Measurements from ENCODE around the gene PRKCH.

Gene PRKCH

DNA sequence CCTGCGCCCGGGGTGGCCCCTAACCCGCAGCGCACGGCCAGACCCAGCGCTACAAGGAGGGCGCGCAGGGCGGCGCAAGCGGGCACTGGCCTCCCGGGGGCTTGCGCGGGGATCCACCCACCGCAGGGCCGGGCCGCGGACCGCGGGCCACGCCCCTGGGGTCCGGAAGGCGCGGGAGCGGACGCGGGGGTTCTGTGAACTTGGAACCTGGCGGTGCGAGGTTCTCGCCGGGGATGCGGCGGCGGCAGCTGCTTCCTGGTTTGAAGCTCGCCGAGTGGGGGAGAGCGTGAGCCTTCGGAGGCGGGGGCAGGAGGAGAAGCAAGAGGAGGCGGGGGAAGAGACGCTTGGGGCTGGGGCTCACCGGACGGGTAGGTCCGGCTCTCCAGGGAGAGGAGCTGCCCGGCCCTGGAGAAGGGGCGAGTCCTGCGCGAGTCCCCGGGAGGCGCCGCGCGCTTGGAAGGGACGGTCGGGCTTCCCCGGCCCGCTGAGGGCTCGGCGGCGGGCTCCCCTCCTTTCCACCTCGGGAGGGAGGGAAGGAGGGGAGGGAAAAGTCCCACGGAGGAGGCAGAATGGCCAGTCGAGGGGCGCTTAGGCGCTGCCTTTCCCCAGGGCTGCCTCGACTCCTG is at the start of gene PRKCH:
TSS of gene PRKCH (plus strand) at position 195 of the 626 bp plus-strand sequence. CDS start 523 bp downstream, outside the sequence.
- DNase-seq (ENCODE audit: low read depth): no peak

- DNase-seq (ENCODE audit: low read depth): no peak
These were observed 44.1 kb upstream of the PRKCH start for GRCh38 chr14:61277232-61277631.

DNA sequence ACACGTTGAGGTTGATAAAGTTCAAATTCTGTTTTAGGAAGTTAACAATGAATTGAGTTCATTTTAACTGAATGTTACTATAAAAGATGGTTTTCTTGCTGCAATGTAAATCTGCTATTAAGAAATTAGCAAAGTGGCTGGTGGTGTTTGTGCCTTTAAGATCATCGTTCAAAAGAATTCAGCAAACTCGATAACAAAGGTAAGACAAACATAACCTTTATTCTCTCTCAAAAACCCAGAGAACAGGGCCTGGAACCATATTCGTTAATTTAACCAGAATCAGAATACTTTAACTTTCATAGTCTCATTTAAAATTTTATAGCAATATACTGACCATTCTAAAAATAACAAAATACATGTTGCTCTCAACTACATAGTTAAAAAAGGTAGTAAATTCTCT is 43.6 kb upstream of the PRKCH start:
- DNase-seq (ENCODE audit: low read depth): no peak

- no peak for DNase-seq (ENCODE audit: low read depth)
These were observed 42.3 kb upstream of the PRKCH start for GRCh38 chr14:61279082-61279481.

DNA sequence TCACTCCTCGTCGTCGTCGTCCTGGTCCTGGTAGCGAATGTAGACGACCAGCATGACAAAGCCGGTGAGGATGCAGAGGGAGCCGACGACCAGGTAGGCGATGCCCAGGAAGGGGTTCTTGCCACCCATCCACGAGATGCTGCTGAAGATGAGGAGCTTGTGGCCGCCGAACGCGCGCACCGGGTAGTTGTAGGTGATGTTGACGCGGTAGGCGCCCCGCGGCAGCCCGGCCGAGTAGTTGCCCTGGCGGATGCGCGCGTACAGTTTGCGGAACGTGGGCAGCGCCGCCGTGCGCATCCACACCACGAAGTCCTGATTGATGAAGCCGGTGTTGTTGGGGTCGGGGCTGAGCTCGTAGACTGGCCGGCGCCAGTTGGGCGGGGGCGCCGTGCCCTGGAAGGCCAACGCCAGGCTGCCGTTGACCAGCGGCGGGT is 41.3 kb upstream of the PRKCH start:
- no peak for DNase-seq (ENCODE audit: low read depth)

DNA sequence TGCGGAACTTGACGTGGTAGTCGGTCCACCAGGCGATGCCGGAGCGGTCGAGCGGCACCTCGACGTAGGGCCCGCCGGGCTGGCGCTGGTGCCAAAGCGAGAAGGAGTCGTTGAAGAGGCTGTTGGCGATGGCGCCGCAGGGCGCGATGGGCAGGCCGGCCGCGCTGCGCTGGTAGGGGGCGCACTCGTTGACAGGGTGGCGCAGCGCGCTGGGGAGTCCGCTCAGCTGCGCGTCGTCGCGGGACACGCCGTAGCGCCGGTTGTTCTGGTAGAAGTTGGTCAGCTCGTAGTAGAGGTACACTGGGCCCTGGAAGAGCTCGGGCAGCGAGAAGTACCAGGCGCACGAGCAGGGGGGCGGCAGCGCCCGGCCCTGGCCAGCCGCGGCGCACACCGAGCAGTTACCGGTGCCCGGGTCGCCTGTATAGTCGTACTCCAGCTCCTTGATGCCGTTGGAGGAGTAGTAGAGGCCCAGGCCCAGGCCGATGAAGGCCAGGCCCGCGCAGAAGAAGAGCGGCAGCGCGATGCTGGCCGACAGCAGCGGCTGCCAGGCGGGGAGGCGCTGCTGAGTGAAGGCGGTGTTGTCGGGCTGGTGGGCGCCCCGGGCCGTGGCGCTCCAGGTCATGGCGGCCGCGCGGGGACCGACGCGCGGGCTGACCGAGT is 40.7 kb upstream of the PRKCH start:
- no peak for DNase-seq (ENCODE audit: low read depth)

DNA sequence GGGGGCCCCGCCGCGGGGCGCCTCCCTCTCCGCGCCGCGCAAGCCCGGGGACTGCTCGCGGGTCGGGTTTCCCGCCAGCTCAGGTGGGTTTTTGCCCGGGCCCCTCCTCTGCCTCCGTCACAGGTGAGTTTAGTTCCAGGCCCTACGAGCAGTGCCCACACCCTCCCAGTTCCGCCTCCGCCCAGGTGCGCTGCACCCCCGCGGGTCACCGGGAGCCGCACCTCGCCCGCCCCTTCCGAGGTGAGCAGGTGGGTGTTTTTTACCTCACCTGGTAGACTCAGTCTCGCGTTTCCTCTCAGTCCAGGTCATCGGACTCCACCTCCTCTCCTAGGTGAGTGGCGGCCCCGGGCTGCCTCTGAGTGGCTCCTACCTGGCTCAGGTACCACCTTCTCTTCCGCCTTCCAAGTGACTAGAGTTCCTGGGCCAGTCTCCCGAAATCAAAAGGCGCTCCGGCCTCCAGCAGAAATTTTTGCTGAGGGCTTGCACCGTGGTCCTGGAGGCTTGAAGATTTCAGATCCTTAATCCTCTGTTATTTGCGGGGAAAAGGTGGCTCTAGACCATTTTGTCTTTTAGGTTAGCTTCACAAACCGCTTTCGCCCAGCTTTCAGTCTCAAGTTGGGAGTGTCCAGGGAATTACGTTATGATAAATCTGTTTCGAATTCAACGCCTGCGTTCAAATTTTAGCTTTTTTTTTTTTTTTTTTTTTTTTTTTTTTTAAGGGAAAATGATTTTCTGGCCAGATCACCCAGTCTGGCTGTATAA is 40.0 kb upstream of the PRKCH start, which contains the start of gene TMEM30B:
TSS of gene TMEM30B (minus strand) at position 153 of the 762 bp plus-strand sequence. CDS start 191 bp downstream, outside the sequence.
- DNase-seq (ENCODE audit: low read depth): no peak

GRCh38 chr14:61281948-61282275 is 39.5 kb upstream of the PRKCH start:
- DNase-seq (ENCODE audit: low read depth): no peak

DNA sequence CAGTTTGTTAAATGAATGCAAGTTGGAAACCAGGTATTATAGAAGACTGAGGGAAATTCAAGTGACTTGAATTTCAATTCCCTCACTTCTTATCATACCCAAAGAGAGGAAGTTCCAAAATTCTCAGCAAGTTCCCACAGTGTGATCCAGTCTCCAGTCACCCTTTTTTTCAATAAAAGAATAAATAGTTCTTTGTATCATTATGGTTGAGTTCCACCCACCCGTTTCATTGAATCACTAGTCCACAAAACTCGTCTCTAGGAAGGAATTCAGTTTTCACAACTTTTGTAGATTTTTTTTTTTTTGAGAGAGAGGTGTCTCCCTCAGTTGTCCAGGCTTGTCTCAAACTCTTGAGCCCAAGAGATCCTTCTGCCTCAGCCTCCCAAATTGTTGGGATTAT is 38.6 kb upstream of the PRKCH start:
- DNase-seq (ENCODE audit: low read depth): no peak

DNA sequence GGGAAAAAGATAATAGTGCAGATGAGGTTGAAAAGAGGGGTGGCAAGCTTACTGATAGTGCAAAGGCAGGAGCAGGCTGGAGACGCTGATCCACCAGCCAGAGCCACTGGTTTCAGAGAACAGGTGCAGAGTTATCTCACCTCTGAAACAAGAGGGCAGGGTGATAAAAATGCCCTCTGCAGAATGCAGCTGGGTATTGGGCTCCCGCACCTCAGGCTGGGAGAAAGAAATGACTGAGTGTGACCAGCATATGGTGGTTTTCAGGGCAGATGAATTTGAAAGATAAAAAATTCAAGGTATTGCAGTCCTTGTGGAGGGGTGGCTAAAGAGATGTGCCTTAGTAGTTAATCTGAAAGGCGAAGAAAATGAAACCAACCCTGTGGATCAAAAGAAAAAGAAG is 37.4 kb upstream of the PRKCH start:
- DNase-seq (ENCODE audit: low read depth): no peak

GRCh38 chr14:61285364-61285763 is 36.0 kb upstream of the PRKCH start:
- DNase-seq (ENCODE audit: low read depth): no peak

GRCh38 chr14:61287196-61287595 is 34.2 kb upstream of the PRKCH start:
- no peak for DNase-seq (ENCODE audit: low read depth)

GRCh38 chr14:61288228-61288627 is 33.2 kb upstream of the PRKCH start:
- DNase-seq (ENCODE audit: low read depth): no peak

DNA sequence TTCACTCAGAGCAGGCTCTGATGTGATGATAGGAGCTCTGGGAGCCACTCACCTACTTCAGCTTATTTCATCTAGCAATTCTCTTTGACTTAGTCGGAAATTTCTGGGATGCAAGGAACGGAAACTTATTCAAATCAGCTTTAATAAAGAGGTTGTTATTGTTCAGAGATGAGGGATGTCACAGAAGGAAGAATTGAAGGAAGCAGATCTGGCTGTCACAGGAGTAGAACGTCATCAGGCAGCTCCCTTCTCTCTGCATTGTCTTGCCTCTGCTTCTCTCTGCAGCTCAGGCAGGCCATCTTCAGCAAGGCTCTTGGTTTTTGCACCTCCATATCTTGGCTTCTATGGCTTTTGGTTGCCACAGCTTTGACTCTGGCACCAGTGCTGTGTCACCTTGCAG is 32.7 kb upstream of the PRKCH start:
- DNase-seq (ENCODE audit: low read depth): no peak

- no peak for DNase-seq (ENCODE audit: low read depth)
These were observed 30.7 kb upstream of the PRKCH start for GRCh38 chr14:61290701-61291100.

- no peak for DNase-seq (ENCODE audit: low read depth)
These were observed 25.2 kb upstream of the PRKCH start for GRCh38 chr14:61296151-61296550.

- no peak for DNase-seq (ENCODE audit: low read depth)
These were observed 24.5 kb upstream of the PRKCH start for GRCh38 chr14:61296719-61297502.

DNA sequence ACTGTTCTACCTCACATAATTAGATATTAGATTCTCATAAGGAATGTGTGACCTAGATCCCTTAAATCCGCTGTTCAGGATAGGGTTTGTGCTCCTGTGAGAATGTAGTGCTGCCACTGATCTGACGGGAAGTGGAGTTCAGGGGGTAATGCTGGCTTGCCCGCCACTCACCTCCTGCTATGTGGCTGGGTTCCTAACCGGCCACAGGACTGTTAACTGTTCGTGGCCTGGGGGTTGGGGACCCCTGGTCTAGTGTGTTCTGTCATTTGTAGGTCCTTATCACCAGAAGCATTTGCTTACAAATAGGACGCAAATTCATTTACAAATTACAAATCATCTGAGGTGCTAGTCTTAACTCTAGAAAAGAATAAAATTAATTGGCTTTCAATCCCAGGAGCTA is 23.8 kb upstream of the PRKCH start:
- no peak for DNase-seq (ENCODE audit: low read depth)

- no peak for DNase-seq (ENCODE audit: low read depth)
These were observed 22.6 kb upstream of the PRKCH start for GRCh38 chr14:61298824-61299223.

DNA sequence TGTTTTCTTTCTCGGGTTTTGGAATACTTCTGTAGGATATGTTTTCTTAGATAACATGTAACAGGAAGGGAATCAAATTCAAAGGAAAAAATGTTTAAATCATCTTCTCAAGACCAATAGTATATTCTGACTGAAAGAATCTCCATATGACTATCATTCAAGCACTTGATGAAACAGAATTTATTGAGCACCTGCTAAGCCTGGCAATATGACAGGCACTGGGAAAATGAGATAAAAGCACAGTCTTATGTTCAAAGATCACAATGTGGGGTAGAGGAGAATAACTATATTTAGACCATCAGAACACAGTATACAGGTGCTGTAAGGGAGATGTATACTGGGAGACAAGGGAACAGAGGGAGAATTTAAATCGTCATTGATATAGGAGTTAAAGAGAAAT is 21.2 kb upstream of the PRKCH start:
- DNase-seq (ENCODE audit: low read depth): no peak

- DNase-seq (ENCODE audit: low read depth): no peak
These were observed 20.6 kb upstream of the PRKCH start for GRCh38 chr14:61300754-61301153.

DNA sequence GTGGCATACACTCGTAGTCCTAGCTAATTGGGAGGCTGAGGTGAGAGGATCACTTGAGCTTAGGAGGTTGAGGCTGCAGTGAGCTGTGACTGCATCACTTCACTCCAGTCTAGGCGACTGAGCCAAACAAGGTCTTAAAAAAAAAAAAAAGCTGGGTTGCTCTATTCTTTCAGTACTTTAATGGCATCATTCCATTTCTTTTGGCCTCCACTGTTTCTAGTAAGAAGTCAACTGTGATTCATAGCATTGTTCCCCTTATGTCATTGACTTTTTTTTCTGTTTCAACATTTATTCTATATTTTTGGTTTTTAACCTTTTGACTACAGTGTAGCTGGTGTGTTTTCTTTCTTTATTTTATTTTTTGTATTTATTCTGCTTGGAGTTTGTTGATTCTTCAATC is 16.7 kb upstream of the PRKCH start:
- DNase-seq (ENCODE audit: low read depth): no peak
